Osteoblast (primary cell): Measurements from ENCODE around the gene CWC25. TPM values are rescaled to one million over a fixed set of nuclear protein-coding genes. Genes with fewer than 3 reads are reported as not detected.

Experiments used
- DNase-seq: peaks from one replicate; pipeline ENCODE4 v3.0.0; 2011; ENCODE audit warnings: low spot score, mixed read lengths; ENCODE audit not compliant: insufficient read length; ENCODE audit errors: missing footprints
- H2AFZ ChIP-seq: 2 replicates; pipeline ENCODE4 v1.6.0; 2011; ENCODE audit warnings: mild to moderate bottlenecking, low read length
- H3K27ac ChIP-seq: 2 replicates; pipeline ENCODE4 v1.5.1; 2011; ENCODE audit warnings: mild to moderate bottlenecking, low read depth, low read length, moderate library complexity
- H3K27me3 ChIP-seq: 2 replicates; pipeline ENCODE4 v1.6.0; 2012; ENCODE audit warnings: mild to moderate bottlenecking, control low read depth, inconsistent platforms, low read length, moderate library complexity; ENCODE audit not compliant: insufficient read depth
- H3K36me3 ChIP-seq: 2 replicates; pipeline ENCODE4 v1.5.1; 2011; ENCODE audit warnings: mild to moderate bottlenecking, low read length, control low read depth, moderate library complexity; ENCODE audit not compliant: insufficient read depth
- H3K4me1 ChIP-seq: 2 replicates; pipeline ENCODE4 v1.5.1; 2011; ENCODE audit warnings: mild to moderate bottlenecking, low read length, control low read depth, moderate library complexity; ENCODE audit not compliant: insufficient read depth
- H3K4me2 ChIP-seq: 2 replicates; pipeline ENCODE4 v1.6.0; 2011; ENCODE audit warnings: mild to moderate bottlenecking, low read length; ENCODE audit not compliant: insufficient read depth
- H3K4me3 ChIP-seq: fragments of 200-600 bp; sonication (generic); 3 replicates; pipeline ENCODE4 v1.5.1; 2012; ENCODE audit warnings: mild to moderate bottlenecking, low read length, inconsistent platforms; ENCODE audit not compliant: insufficient read depth
- H3K79me2 ChIP-seq: 2 replicates; pipeline ENCODE4 v1.6.0; 2012; ENCODE audit warnings: mild to moderate bottlenecking, low read length, control low read depth, inconsistent platforms; ENCODE audit not compliant: insufficient read depth
- H3K9me3 ChIP-seq: 2 replicates; pipeline ENCODE4 v1.5.1; 2011; ENCODE audit warnings: low read depth, low read length, control low read depth
- H4K20me1 ChIP-seq: 2 replicates; pipeline ENCODE4 v1.6.0; 2012; ENCODE audit warnings: mild to moderate bottlenecking, low read length, control low read depth; ENCODE audit not compliant: insufficient read depth
- total RNA-seq: library from RNA; depleted of rRNA; stranded (reverse); fragments of >200 nt; gene quantifications from 2 replicates; pipeline ENCODE4 v1.2.3, GENCODE V29; 2012
- TF ChIP-seq, protein P1 (sequence below): IDR thresholded peaks from 2 replicates; pipeline ENCODE4 v1.5.1; 2011; ENCODE audit warnings: mild to moderate bottlenecking, low read depth, low read length, moderate library complexity; ENCODE audit errors: extremely low read depth

CWC25 gene
- total RNA-seq, 1 donor, result 10.9 TPM

DNA sequence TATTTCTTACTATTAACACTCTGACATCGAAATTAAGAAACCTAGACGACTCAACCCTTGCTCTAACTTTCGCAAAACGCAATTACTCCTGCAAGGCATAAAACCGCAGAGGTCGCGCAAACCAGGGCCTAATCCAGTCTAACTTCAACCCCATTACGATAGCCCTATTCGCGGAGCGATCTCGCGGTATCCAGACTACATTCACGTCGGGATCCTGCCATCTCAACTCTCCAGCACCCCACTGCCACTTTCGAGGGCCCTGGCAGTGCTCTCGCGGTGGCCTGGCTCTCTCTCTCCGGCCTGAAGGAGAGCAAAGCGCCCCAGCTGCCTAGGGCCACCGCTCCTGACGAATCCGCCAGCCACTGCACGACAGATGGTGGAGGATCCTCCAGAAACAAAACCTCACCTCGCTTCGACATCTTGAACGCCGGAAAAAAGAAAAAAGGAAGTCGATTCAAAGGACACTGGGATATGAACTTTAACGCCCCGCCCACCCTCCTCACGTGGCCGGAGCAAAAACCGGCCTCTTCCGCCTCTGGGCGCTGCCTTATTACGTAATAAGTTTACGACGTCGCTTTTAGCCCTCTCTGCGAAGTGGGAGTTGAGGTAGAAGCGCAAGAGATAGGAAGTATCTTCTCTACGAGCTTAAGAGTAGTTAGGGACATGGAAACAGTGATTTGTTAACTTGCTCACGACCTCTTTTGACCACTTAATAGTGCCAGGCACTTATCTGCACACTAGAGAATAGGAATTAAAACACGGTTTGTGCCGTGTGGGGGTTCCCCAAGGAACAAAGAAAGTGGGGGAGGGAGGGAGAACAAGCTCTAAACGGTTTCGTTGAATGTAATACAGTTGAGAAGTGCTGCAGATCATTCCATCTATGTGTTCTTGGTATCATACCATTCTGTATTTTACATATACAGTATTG, 28.4 kb upstream of the CWC25 start, which contains the start of gene RPL23:
TSS of gene RPL23 (minus strand) at position 430 of the 928 bp plus-strand sequence. CDS start at position 419, 11 bp downstream.
- H3K79me2 ChIP-seq, result peaks cover 34% of the 10 kb centered on the region
- H3K4me3 ChIP-seq, result peak within 1 kb of the TSS; percentile 82
- H3K27me3 ChIP-seq, result no peaks in the 10 kb centered on the region
- peaks cover 48% of the 10 kb centered on the region for H4K20me1 ChIP-seq
- peaks cover 19% of the 10 kb centered on the region for H3K4me1 ChIP-seq
- H2AFZ ChIP-seq, result peak within 1 kb of the TSS; percentile 89
- H3K9me3 ChIP-seq, result no peaks in the 10 kb centered on the region
- peak; percentile 92 for DNase-seq
- peak within 1 kb of the TSS; percentile 89 for H3K4me2 ChIP-seq
- H3K36me3 ChIP-seq, result peaks cover 43% of the 10 kb centered on the region
- peak within 1 kb of the TSS; percentile 88 for H3K27ac ChIP-seq
- TF ChIP-seq, protein P1, sequence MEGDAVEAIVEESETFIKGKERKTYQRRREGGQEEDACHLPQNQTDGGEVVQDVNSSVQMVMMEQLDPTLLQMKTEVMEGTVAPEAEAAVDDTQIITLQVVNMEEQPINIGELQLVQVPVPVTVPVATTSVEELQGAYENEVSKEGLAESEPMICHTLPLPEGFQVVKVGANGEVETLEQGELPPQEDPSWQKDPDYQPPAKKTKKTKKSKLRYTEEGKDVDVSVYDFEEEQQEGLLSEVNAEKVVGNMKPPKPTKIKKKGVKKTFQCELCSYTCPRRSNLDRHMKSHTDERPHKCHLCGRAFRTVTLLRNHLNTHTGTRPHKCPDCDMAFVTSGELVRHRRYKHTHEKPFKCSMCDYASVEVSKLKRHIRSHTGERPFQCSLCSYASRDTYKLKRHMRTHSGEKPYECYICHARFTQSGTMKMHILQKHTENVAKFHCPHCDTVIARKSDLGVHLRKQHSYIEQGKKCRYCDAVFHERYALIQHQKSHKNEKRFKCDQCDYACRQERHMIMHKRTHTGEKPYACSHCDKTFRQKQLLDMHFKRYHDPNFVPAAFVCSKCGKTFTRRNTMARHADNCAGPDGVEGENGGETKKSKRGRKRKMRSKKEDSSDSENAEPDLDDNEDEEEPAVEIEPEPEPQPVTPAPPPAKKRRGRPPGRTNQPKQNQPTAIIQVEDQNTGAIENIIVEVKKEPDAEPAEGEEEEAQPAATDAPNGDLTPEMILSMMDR, result no peak

DNA sequence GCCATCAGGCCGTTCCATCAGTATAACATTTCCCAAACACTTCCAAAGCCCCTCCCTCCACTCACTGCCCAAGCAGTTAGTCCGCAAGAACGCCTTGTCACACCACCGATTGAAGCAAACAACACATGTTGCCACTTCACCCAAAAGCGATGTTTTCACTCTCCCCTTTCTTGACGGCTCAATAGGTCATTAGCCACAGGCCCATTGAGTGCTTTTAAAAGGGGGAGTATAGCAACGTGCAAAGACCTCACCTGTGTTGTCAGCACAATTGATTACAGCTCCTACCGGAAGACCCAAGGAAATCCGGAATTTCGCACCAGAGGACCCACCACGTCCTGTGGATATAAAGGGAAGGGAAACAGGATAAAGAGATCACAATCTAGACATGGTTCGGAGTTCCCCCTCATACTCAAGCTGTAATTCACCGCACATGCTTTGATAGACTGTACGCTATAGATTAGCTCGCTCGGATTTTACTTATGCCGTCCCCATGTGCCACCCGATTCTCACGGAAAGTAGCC, 27.7 kb upstream of the CWC25 start:
- peak overlapping the region; percentile 82 for H3K4me3 ChIP-seq
- no peaks in the 10 kb centered on the region for H3K27me3 ChIP-seq
- H4K20me1 ChIP-seq, result peaks cover 54% of the 10 kb centered on the region
- peaks cover 34% of the 10 kb centered on the region for H3K79me2 ChIP-seq
- TF ChIP-seq, protein P1, result no peak
- peaks cover 50% of the 10 kb centered on the region for H3K36me3 ChIP-seq
- H2AFZ ChIP-seq, result no peak overlapping the region
- H3K9me3 ChIP-seq, result no peaks in the 10 kb centered on the region
- peak; percentile 73 for DNase-seq
- peak overlapping the region; percentile 89 for H3K4me2 ChIP-seq
- peaks cover 19% of the 10 kb centered on the region for H3K4me1 ChIP-seq
- H3K27ac ChIP-seq, result peak overlapping the region; percentile 88

DNA sequence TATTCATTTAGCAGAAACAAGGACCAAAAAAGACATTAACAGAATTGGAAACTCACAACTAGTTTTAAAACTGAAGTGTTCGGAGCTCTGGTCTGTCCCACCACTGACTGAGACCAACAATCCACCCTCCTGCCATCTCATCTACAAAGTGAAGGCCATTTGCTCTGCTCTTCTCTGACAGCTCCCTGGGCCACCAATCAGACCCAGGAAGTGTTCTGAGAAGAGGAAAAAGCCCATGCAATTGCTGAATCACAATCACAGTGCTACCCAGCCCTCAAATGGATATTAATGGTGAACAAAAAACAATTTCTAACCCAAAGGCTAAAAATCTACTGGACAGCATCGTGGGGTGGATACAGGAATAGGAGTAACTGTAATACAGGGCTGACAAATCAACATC, 26.3 kb upstream of the CWC25 start:
- H3K4me1 ChIP-seq, result peaks cover 19% of the 10 kb centered on the region
- peak overlapping the region; percentile 82 for H3K4me3 ChIP-seq
- H3K4me2 ChIP-seq, result peak overlapping the region; percentile 89
- TF ChIP-seq, protein P1, result no peak
- peaks cover 34% of the 10 kb centered on the region for H3K79me2 ChIP-seq
- H4K20me1 ChIP-seq, result peaks cover 55% of the 10 kb centered on the region
- H2AFZ ChIP-seq, result no peak overlapping the region
- H3K27me3 ChIP-seq, result no peaks in the 10 kb centered on the region
- H3K9me3 ChIP-seq, result no peaks in the 10 kb centered on the region
- H3K36me3 ChIP-seq, result peaks cover 56% of the 10 kb centered on the region
- H3K27ac ChIP-seq, result peak overlapping the region; percentile 88
- peak; percentile 76 for DNase-seq

DNA sequence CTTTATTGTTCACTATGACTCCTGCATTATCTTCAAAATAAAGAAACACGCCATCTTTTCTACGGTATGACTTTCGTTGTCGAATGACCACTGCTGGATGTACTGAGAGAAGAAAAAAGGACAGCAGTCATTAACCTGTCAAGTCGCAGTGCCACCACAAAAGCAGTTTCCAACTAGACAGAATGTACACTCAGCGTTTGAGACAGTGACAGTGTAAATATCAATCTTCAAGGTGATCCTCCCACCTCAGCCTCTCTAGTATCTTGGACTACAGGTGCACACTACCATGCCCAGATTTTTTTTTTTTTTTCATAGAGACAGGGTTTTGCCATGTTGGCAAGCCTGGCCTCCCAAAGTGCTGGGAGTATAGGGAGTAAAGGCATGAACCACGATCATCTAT, 25.3 kb upstream of the CWC25 start:
- Histone ChIP-seq H3K79me2 (peaks cover 34% of the 10 kb centered on the region), H3K9me3 (no peaks in the 10 kb centered on the region), H3K27ac (peak overlapping the region; percentile 14), H2AFZ (no peak overlapping the region), H3K4me1 (peaks cover 19% of the 10 kb centered on the region), H3K36me3 (peaks cover 56% of the 10 kb centered on the region), H3K4me2 (peak overlapping the region; percentile 89), H3K4me3 (peak overlapping the region; percentile 82), H4K20me1 (peaks cover 55% of the 10 kb centered on the region), H3K27me3 (no peaks in the 10 kb centered on the region)
- no peak for DNase-seq
- TF ChIP-seq, protein P1, result no peak
